HG03095 (cell line): ENCODE measurements around the gene PMEPA1.

ENCODE experiments used
- ATAC-seq: cut with Tn5 transposase; IDR thresholded peaks from one replicate; pipeline ENCODE4 v1.9.1; 2021; ENCODE audit warnings: moderate library complexity; ENCODE audit not compliant: unreplicated experiment

Gene PMEPA1

GRCh38 chr20:57680131-57680716, 29.6 kb downstream of the PMEPA1 start:
- peak; percentile 59 for ATAC-seq

- no peak for ATAC-seq
Measured at GRCh38 chr20:57679113-57679512, 30.7 kb downstream of the PMEPA1 start.

GRCh38 chr20:57678340-57678739, 31.5 kb downstream of the PMEPA1 start:
- ATAC-seq = no peak

GRCh38 chr20:57677584-57677982, 32.2 kb downstream of the PMEPA1 start:
- no peak for ATAC-seq

GRCh38 chr20:57676589-57677583, 32.9 kb downstream of the PMEPA1 start:
- ATAC-seq = no peak

GRCh38 chr20:57675773-57676172, 34.0 kb downstream of the PMEPA1 start:
- ATAC-seq = no peak

- no peak for ATAC-seq
Measured at GRCh38 chr20:57672953-57673575, 36.8 kb downstream of the PMEPA1 start.

- ATAC-seq = no peak
Measured at GRCh38 chr20:57672164-57672563, 37.7 kb downstream of the PMEPA1 start.

- no peak for ATAC-seq
Measured at GRCh38 chr20:57671662-57672061, 38.2 kb downstream of the PMEPA1 start.

GRCh38 chr20:57671072-57671391, 38.8 kb downstream of the PMEPA1 start:
- ATAC-seq = no peak

- ATAC-seq = no peak
Measured at GRCh38 chr20:57670288-57671071, 39.3 kb downstream of the PMEPA1 start.

GRCh38 chr20:57669632-57670031, 40.2 kb downstream of the PMEPA1 start:
- ATAC-seq = no peak

GRCh38 chr20:57667924-57668782, 41.7 kb downstream of the PMEPA1 start:
- ATAC-seq = no peak

- no peak for ATAC-seq
Measured at GRCh38 chr20:57667388-57667787, 42.4 kb downstream of the PMEPA1 start.

GRCh38 chr20:57666834-57667157, 43.0 kb downstream of the PMEPA1 start:
- no peak for ATAC-seq

GRCh38 chr20:57666106-57666833, 43.5 kb downstream of the PMEPA1 start:
- ATAC-seq = no peak

GRCh38 chr20:57665589-57665971, 44.2 kb downstream of the PMEPA1 start:
- ATAC-seq = no peak

GRCh38 chr20:57664924-57665588, 44.8 kb downstream of the PMEPA1 start:
- ATAC-seq = no peak

- no peak for ATAC-seq
Measured at GRCh38 chr20:57664476-57664875, 45.3 kb downstream of the PMEPA1 start.
